GM21528 (cell line): Measurements from ENCODE around the gene MDFI.

Source experiments
- ATAC-seq: cut with Tn5 transposase; IDR thresholded peaks from one replicate; pipeline ENCODE4 v1.9.1; 2021; ENCODE audit warnings: mild to moderate bottlenecking, moderate library complexity; ENCODE audit not compliant: unreplicated experiment, low FRiP score

The MDFI gene

GRCh38 chr6:41684311-41685180, 46.3 kb downstream of the MDFI start:
- ATAC-seq: no peak

GRCh38 chr6:41685641-41686380, 47.5 kb downstream of the MDFI start:
- no peak for ATAC-seq

- no peak for ATAC-seq
Measured at GRCh38 chr6:41687501-41688175, 49.4 kb downstream of the MDFI start.

GRCh38 chr6:41688256-41688965, 50.1 kb downstream of the MDFI start:
- ATAC-seq: no peak

- ATAC-seq: no peak
Measured at GRCh38 chr6:41689171-41690008, 51.1 kb downstream of the MDFI start.

GRCh38 chr6:41690541-41691330, 52.5 kb downstream of the MDFI start:
- ATAC-seq: no peak

GRCh38 chr6:41691426-41692079, 53.3 kb downstream of the MDFI start:
- no peak for ATAC-seq

- no peak for ATAC-seq
Measured at GRCh38 chr6:41692080-41692675, 53.9 kb downstream of the MDFI start.

GRCh38 chr6:41692730-41693129, 54.5 kb downstream of the MDFI start:
- no peak for ATAC-seq

GRCh38 chr6:41693281-41694240, 55.3 kb downstream of the MDFI start:
- no peak for ATAC-seq

- no peak for ATAC-seq
Measured at GRCh38 chr6:41694815-41695526, 56.7 kb downstream of the MDFI start.

- no peak for ATAC-seq
Measured at GRCh38 chr6:41695825-41696224, 57.6 kb downstream of the MDFI start.

GRCh38 chr6:41696788-41697187, 58.5 kb downstream of the MDFI start:
- ATAC-seq: no peak

- no peak for ATAC-seq
Measured at GRCh38 chr6:41697861-41698781, 59.9 kb downstream of the MDFI start.

- no peak for ATAC-seq
Measured at GRCh38 chr6:41699063-41699462, 60.8 kb downstream of the MDFI start.
